Measurements from ENCODE around the gene LRRC49. TPM values are rescaled to one million over a fixed set of nuclear protein-coding genes. Genes with fewer than 3 reads are reported as not detected.

The LRRC49 gene
- total and polyA plus RNA-seq, 12 donors: 9.7 to 149 (median 67.3) TPM

- intact Hi-C loops (cut with DNase I): no loop called here
Observed at GRCh38 chr15:71048913-71049675, 156.5 kb downstream of the LRRC49 start.

GRCh38 chr15:71049706-71050422 is 157.2 kb downstream of the LRRC49 start:
- intact Hi-C loops (cut with DNase I): no loop called here
- TF ChIP-seq CTCF (IDR thresholded peaks at IDR 0.05): no peak
- Histone ChIP-seq H3K27me3 (no peaks in the 10 kb centered on the region), H3K4me1 (peaks cover 0 to 16% (median 0%) of the 10 kb centered on the region in 9 donors), H3K36me3 (peaks cover 0 to 29% (median 6%) of the 10 kb centered on the region in 9 donors), H3K27ac (no peak overlapping the region), H3K9me3 (peaks cover 0 to 8% (median 0%) of the 10 kb centered on the region in 11 donors), H3K4me3 (no peak overlapping the region)
- DNase-seq (no peak), ATAC-seq (no peak)
- WGBS, 2 donors: 97 to 98% methylated on average over 3 of the region's 3 CpGs

More at GRCh38 chr15:71048913-71049675, 156.5 kb downstream of the LRRC49 start:
- TF ChIP-seq CTCF (IDR thresholded peaks at IDR 0.05): no peak
- H3K27ac ChIP-seq: peak overlapping the region in 1 of 10 donors; percentile 34
- H3K9me3 ChIP-seq: peaks cover 0 to 8% (median 0%) of the 10 kb centered on the region in 11 donors
- ATAC-seq (no peak), DNase-seq (no peak)
- peaks cover 0 to 37% (median 6%) of the 10 kb centered on the region in 9 donors for H3K36me3 ChIP-seq
- H3K4me3 ChIP-seq: no peak overlapping the region
- H3K27me3 ChIP-seq: no peaks in the 10 kb centered on the region
- peaks cover 0 to 16% (median 0%) of the 10 kb centered on the region in 9 donors for H3K4me1 ChIP-seq
- WGBS, 2 donors: 81 to 83% methylated on average over 2 of the region's 2 CpGs

GRCh38 chr15:71050461-71050860 is 157.8 kb downstream of the LRRC49 start:
- H3K27ac ChIP-seq: no peak overlapping the region
- H3K36me3 ChIP-seq: peaks cover 0 to 29% (median 6%) of the 10 kb centered on the region in 9 donors
- DNase-seq (no peak), ATAC-seq (no peak)
- no peak for TF ChIP-seq CTCF (IDR thresholded peaks at IDR 0.05)
- intact Hi-C loops (cut with DNase I): no loop called here
- peaks cover 0 to 16% (median 0%) of the 10 kb centered on the region in 9 donors for H3K4me1 ChIP-seq
- H3K27me3 ChIP-seq: no peaks in the 10 kb centered on the region
- no peak overlapping the region for H3K4me3 ChIP-seq
- H3K9me3 ChIP-seq: peaks cover 0 to 8% (median 0%) of the 10 kb centered on the region in 11 donors
- 71 to 95% methylated on average over 4 of the region's 4 CpGs for WGBS, 2 donors

GRCh38 chr15:71051539-71051938 is 158.9 kb downstream of the LRRC49 start:
- WGBS, 2 donors: 96 to 97% methylated on average over 1 of the region's 1 CpG
- Histone ChIP-seq H3K4me1 (peaks cover 0 to 16% (median 0%) of the 10 kb centered on the region in 9 donors), H3K4me3 (no peak overlapping the region), H3K27ac (no peak overlapping the region), H3K27me3 (no peaks in the 10 kb centered on the region), H3K36me3 (peaks cover 0 to 29% (median 6%) of the 10 kb centered on the region in 9 donors), H3K9me3 (peaks cover 0 to 8% (median 0%) of the 10 kb centered on the region in 11 donors)
- DNase-seq (peak; percentile 21 to 45), ATAC-seq (peak in 7 of 8 donors; percentile 28 to 89 (median 85))
- no peak for TF ChIP-seq CTCF (IDR thresholded peaks at IDR 0.05)
- intact Hi-C loops (cut with DNase I): no loop called here
